Measurements from ENCODE around the gene DGKQ. TPM values are rescaled to one million over a fixed set of nuclear protein-coding genes. Genes with fewer than 3 reads are reported as not detected.

Gene DGKQ
- total RNA-seq, 2 donors from 2014 or later: 3.1 to 4.8 TPM

GRCh38 chr4:958314-958665 is 15.1 kb downstream of the DGKQ start:
- no peak for DNase-seq (ENCODE audit: low spot score)

DNA sequence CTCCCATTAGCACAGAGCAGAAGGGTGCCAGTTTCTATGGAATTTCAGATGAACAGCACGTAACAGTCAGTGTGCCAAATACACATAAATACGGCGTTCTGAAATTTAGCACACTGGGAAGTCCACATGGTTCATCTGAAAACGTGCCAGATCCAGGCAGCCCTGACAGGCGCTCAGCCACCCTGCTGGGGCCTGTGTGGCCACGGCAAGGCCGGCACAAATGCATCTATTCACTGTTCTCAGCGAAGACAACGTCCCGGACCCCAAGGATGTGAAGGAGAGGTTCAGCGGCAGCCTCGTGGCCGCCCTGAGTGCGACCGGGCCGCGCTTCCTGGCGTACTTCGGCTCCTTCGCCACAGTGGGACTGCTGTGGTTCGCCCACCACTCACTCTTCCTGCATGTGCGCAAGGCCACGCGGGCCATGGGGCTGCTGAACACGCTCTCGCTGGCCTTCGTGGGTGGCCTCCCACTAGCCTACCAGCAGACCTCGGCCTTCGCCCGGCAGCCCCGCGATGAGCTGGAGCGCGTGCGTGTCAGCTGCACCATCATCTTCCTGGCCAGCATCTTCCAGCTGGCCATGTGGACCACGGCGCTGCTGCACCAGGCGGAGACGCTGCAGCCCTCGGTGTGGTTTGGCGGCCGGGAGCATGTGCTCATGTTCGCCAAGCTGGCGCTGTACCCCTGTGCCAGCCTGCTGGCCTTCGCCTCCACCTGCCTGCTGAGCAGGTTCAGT is 15.6 kb downstream of the DGKQ start:
- DNase-seq (ENCODE audit: low spot score): no peak
- Histone ChIP-seq H3K27ac (no peak overlapping the region), H3K27me3 (no peaks in the 10 kb centered on the region), H3K4me1 (no peaks in the 10 kb centered on the region), H3K36me3 (peaks cover 8% of the 10 kb centered on the region), H3K4me3 (no peak overlapping the region), H3K9me3 (no peaks in the 10 kb centered on the region)
- no peak for TF ChIP-seq CTCF (IDR thresholded peaks at IDR 0.05)

More at GRCh38 chr4:958314-958665, 15.1 kb downstream of the DGKQ start:
- no peaks in the 10 kb centered on the region for H3K27me3 ChIP-seq
- H3K27ac ChIP-seq: no peak overlapping the region
- no peak overlapping the region for H3K4me3 ChIP-seq
- no peaks in the 10 kb centered on the region for H3K4me1 ChIP-seq
- H3K9me3 ChIP-seq: no peaks in the 10 kb centered on the region
- peaks cover 9% of the 10 kb centered on the region for H3K36me3 ChIP-seq
- no peak for TF ChIP-seq CTCF (IDR thresholded peaks at IDR 0.05)

GRCh38 chr4:957231-957580 is 16.2 kb downstream of the DGKQ start:
- Histone ChIP-seq H3K27ac (no peak overlapping the region), H3K27me3 (no peaks in the 10 kb centered on the region), H3K4me3 (no peak overlapping the region), H3K9me3 (no peaks in the 10 kb centered on the region), H3K36me3 (peaks cover 3% of the 10 kb centered on the region), H3K4me1 (no peaks in the 10 kb centered on the region)
- TF ChIP-seq CTCF (IDR thresholded peaks at IDR 0.05): no peak
- DNase-seq (ENCODE audit: low spot score): no peak

DNA sequence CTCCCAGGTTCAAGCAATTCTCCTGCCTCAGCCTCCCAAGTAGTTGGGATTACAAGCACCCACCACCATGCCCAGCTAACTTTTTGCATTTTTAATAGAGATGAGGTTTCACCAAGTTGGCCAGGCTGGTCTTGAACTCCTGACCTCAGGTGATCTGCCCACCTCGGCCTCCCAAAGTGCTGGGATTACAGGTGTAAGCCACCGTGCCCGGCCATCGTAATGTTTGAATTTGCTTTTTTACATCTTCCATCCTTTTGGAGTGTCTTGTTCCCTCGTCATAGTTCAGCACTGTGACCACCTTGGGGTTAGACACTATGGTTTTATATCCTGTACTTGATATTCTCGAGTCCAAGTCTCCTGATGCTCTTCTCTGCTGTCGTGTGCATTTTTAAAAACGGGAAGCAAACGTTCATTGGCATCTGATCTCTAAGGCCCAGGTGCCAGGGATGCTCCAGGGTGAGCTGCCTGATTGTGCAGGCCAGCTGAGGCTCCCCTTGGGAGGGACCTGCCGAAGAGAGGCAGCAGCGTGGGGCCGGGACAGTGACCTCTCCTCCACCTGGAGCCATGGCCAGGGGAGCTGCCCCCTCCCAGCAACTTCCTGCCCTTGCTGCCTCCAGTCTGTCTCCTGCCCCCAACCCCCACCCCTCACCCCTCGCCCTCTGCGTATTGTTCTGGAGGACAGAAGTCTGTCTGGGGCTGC is 16.7 kb downstream of the DGKQ start:
- no peaks in the 10 kb centered on the region for H3K4me1 ChIP-seq
- no peak overlapping the region for H3K27ac ChIP-seq
- no peak overlapping the region for H3K4me3 ChIP-seq
- no peaks in the 10 kb centered on the region for H3K27me3 ChIP-seq
- TF ChIP-seq CTCF (IDR thresholded peaks at IDR 0.05): no peak
- DNase-seq (ENCODE audit: low spot score): no peak
- H3K36me3 ChIP-seq: peaks cover 2% of the 10 kb centered on the region
- H3K9me3 ChIP-seq: no peaks in the 10 kb centered on the region

DNA sequence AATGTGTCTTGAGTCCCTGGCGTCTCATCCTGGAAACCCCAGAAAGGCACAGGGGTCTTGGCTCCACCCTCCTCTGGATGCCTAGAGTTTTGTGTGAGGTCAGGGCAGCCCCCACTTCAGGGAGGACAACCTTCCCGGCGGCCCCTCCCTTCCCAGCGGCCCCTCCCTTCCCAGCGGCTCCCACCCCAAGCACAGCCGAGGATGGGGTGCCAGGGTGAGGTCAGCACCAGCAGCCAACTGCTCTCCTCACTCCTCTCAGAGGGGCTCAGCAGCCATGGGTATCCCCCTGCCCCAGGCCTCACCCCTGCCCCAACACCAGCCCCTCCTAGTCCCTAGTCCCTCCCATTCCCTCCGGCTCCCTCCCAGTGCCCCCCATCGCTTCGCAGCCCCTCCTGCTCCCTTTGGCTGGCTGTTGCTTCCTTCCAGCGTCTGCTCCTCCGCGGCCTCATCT is 17.4 kb downstream of the DGKQ start:
- peaks cover 8% of the 10 kb centered on the region for H3K36me3 ChIP-seq
- no peaks in the 10 kb centered on the region for H3K9me3 ChIP-seq
- no peak for TF ChIP-seq CTCF (IDR thresholded peaks at IDR 0.05)
- H3K27ac ChIP-seq: no peak overlapping the region
- no peaks in the 10 kb centered on the region for H3K4me1 ChIP-seq
- H3K27me3 ChIP-seq: no peaks in the 10 kb centered on the region
- no peak for DNase-seq (ENCODE audit: low spot score)
- H3K4me3 ChIP-seq: no peak overlapping the region
